Esophagus muscularis mucosa (tissue), 3 donors: Measurements from ENCODE around the gene GLCE.

Experiments used
- POLR2A ChIP-seq: fragments of 450-650 bp; IDR thresholded peaks from one replicate; pipeline ENCODE4 v1.6.1; 2017; ENCODE audit warnings: antibody characterized with exemption, moderate library complexity, mild to moderate bottlenecking, low read depth
- POLR2AphosphoS5 ChIP-seq, 2 donors: sonication (generic); formaldehyde crosslinking; IDR thresholded peaks; one replicate each; pipeline ENCODE4 v1.6.1; 2017; ENCODE audit warnings: antibody characterized with exemption in 2 of 2
- TF ChIP-seq, protein P1 (sequence below), 3 experiments: fragments of 200-600 bp in 2 of 3; fragments of 450-650 bp in 1 of 3; sonication (generic) in 2 of 3; IDR thresholded peaks; one replicate each; pipeline ENCODE4 v1.5.1; 2017 to 2019; ENCODE audit warnings: antibody characterized with exemption in 3 of 3, mild to moderate bottlenecking in 2 of 3, moderate library complexity in 1 of 3

DNA sequence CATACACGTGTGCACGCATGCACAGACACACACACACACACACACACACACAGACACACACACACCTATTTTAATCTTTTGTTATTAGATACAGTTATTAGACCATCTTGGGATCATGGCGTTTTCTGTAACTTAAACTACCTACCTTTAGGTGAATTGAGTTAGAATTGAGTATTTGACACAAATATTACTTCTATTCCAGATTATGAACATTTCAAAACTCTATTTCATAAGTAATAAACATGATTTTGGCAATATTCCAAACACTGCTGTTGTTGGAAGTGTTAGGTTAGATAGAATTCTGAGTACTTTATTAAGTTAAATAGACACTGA is 65.6 kb downstream of the GLCE start:
- TF ChIP-seq, protein P1, sequence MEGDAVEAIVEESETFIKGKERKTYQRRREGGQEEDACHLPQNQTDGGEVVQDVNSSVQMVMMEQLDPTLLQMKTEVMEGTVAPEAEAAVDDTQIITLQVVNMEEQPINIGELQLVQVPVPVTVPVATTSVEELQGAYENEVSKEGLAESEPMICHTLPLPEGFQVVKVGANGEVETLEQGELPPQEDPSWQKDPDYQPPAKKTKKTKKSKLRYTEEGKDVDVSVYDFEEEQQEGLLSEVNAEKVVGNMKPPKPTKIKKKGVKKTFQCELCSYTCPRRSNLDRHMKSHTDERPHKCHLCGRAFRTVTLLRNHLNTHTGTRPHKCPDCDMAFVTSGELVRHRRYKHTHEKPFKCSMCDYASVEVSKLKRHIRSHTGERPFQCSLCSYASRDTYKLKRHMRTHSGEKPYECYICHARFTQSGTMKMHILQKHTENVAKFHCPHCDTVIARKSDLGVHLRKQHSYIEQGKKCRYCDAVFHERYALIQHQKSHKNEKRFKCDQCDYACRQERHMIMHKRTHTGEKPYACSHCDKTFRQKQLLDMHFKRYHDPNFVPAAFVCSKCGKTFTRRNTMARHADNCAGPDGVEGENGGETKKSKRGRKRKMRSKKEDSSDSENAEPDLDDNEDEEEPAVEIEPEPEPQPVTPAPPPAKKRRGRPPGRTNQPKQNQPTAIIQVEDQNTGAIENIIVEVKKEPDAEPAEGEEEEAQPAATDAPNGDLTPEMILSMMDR (IDR thresholded peaks at IDR 0.05), result no peak
- TF ChIP-seq POLR2A (no peak), POLR2AphosphoS5 (IDR thresholded peaks at IDR 0.05) (no peak)
